Activated CD4-positive, alpha-beta T cell treated with anti-CD3 and anti-CD28 coated beads for 48 hours (primary cell): ENCODE results near the gene HMHB1.
"Not testable (repeated sequence)": the region's sequence is repeated elsewhere in the genome, so short reads cannot be mapped to it uniquely, and the experiment has no call there.

Experiments
- DNase-seq: peaks from one replicate; pipeline ENCODE4 v3.0.0-alpha.2; 2020

Gene HMHB1

GRCh38 chr5:143805861-143806260 lies 6.1 kb upstream of the HMHB1 start:
- DNase-seq, result no peak

- no peak for DNase-seq
Observed at GRCh38 chr5:143806579-143806978, 5.4 kb upstream of the HMHB1 start.

GRCh38 chr5:143807401-143807800 lies 4.6 kb upstream of the HMHB1 start:
- no peak for DNase-seq

- not testable (repeated sequence) for DNase-seq
Observed at GRCh38 chr5:143816370-143816769, 4.4 kb downstream of the HMHB1 start.

- no peak for DNase-seq
Observed at GRCh38 chr5:143819716-143820115, 7.8 kb downstream of the HMHB1 start.

- DNase-seq, result no peak
Observed at GRCh38 chr5:143820451-143820850, 8.5 kb downstream of the HMHB1 start.

- DNase-seq, result peak; percentile 90
Observed at GRCh38 chr5:143824851-143825720, 13.1 kb downstream of the HMHB1 start.

GRCh38 chr5:143826951-143827444 lies 15.0 kb downstream of the HMHB1 start:
- peak; percentile 59 for DNase-seq

GRCh38 chr5:143828710-143829109 lies 16.7 kb downstream of the HMHB1 start:
- DNase-seq, result peak; percentile 11

GRCh38 chr5:143833177-143833576 lies 21.2 kb downstream of the HMHB1 start:
- no peak for DNase-seq

- DNase-seq, result no peak
Observed at GRCh38 chr5:143835251-143835650, 23.3 kb downstream of the HMHB1 start.

- no peak for DNase-seq
Observed at GRCh38 chr5:143836161-143836725, 24.3 kb downstream of the HMHB1 start.

- DNase-seq, result no peak
Observed at GRCh38 chr5:143837306-143837848, 25.4 kb downstream of the HMHB1 start.

GRCh38 chr5:143841446-143841845 lies 29.5 kb downstream of the HMHB1 start:
- DNase-seq, result no peak

- DNase-seq, result no peak
Observed at GRCh38 chr5:143842920-143843319, 31.0 kb downstream of the HMHB1 start.

- DNase-seq, result no peak
Observed at GRCh38 chr5:143843461-143843860, 31.5 kb downstream of the HMHB1 start.

GRCh38 chr5:143850050-143850683 lies 38.2 kb downstream of the HMHB1 start:
- DNase-seq, result no peak

GRCh38 chr5:143851383-143851782 lies 39.4 kb downstream of the HMHB1 start:
- DNase-seq, result no peak

GRCh38 chr5:143860211-143860610 lies 48.2 kb downstream of the HMHB1 start:
- no peak for DNase-seq

GRCh38 chr5:143862271-143862670 lies 50.3 kb downstream of the HMHB1 start:
- DNase-seq, result no peak

- no peak for DNase-seq
Observed at GRCh38 chr5:143865426-143866025, 53.6 kb downstream of the HMHB1 start.
